ENCODE data around the gene LARP1B.
"Not testable (repeated sequence)": the region's sequence is repeated elsewhere in the genome, so short reads cannot be mapped to it uniquely, and the experiment has no call there.

The LARP1B gene

GRCh38 chr4:128141866-128142265 lies 80.8 kb downstream of the LARP1B start:
- DNase-seq, result no peak

GRCh38 chr4:128145727-128146126 lies 84.6 kb downstream of the LARP1B start:
- no peak for DNase-seq

- DNase-seq, result no peak
These were observed 92.7 kb downstream of the LARP1B start for GRCh38 chr4:128153800-128154199.

- no peak for DNase-seq
These were observed 94.2 kb downstream of the LARP1B start for GRCh38 chr4:128155231-128155855.

GRCh38 chr4:128155874-128156456 lies 94.9 kb downstream of the LARP1B start:
- no peak for DNase-seq

GRCh38 chr4:128156472-128156871 lies 95.4 kb downstream of the LARP1B start:
- DNase-seq, result not testable (repeated sequence)

- DNase-seq, result no peak
These were observed 97.8 kb downstream of the LARP1B start for GRCh38 chr4:128158894-128159293.

- DNase-seq, result no peak
These were observed 98.9 kb downstream of the LARP1B start for GRCh38 chr4:128159967-128160366.

- DNase-seq, result no peak
These were observed 100.0 kb downstream of the LARP1B start for GRCh38 chr4:128161138-128161537.

- no peak for DNase-seq
These were observed 101.3 kb downstream of the LARP1B start for GRCh38 chr4:128162434-128162833.

GRCh38 chr4:128163177-128164117 lies 102.3 kb downstream of the LARP1B start:
- no peak for DNase-seq

- no peak for DNase-seq
These were observed 105.9 kb downstream of the LARP1B start for GRCh38 chr4:128166982-128167381.

- DNase-seq, result no peak
These were observed 107.6 kb downstream of the LARP1B start for GRCh38 chr4:128168701-128169100.

- no peak for DNase-seq
These were observed 108.1 kb downstream of the LARP1B start for GRCh38 chr4:128169245-128169644.

- DNase-seq, result no peak
These were observed 115.5 kb downstream of the LARP1B start for GRCh38 chr4:128176643-128177042.

- DNase-seq, result no peak
These were observed 116.4 kb downstream of the LARP1B start for GRCh38 chr4:128177498-128177897.

GRCh38 chr4:128186623-128187022 lies 125.5 kb downstream of the LARP1B start:
- DNase-seq, result no peak

- peak; percentile 74 for DNase-seq
These were observed 130.1 kb downstream of the LARP1B start for GRCh38 chr4:128191115-128191781.

- no peak for DNase-seq
These were observed 159.4 kb downstream of the LARP1B start for GRCh38 chr4:128220286-128221235.

- DNase-seq, result no peak
These were observed 160.5 kb downstream of the LARP1B start for GRCh38 chr4:128221586-128221985.

- no peak for DNase-seq
These were observed 164.0 kb downstream of the LARP1B start for GRCh38 chr4:128225148-128225547.

- DNase-seq, result no peak
These were observed 167.0 kb downstream of the LARP1B start for GRCh38 chr4:128227991-128228571.
